NCI-H446 (cell line): ENCODE measurements around the gene EDIL3.
A peak's percentile ranks its signal among the peaks of the same experiment; 100 is the strongest.

Source experiments
- DNase-seq, 2 experiments: peaks; one replicate each; lab custom pipeline; 2025; lab: John Stamatoyannopoulos, UW

The EDIL3 gene

DNA sequence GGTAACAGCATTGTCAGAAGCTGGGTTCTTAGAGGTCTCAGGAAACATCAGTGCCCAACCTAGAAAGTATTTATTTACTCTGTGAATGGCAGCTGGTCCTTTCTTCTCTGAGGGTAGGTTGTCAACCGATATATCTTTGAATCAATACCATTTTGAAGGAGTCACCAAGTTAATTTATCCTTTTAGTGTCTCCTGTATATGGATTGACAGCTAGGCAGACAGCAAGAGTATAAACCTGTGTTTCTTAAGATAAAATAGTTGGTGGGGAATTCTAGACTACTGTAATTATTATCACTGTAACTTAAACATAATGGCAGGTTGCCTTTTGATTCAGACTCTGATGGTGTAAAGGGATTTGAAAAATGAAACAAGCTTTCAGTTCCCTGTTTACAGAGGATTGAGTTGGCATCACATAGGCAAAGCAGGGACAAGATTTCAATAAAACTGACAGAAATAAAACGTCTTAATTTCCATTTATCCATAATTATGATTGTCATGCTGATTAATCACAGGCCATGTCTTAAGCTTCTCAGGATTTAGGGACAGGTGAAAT is 473.2 kb downstream of the EDIL3 start:
- no peak for DNase-seq

DNA sequence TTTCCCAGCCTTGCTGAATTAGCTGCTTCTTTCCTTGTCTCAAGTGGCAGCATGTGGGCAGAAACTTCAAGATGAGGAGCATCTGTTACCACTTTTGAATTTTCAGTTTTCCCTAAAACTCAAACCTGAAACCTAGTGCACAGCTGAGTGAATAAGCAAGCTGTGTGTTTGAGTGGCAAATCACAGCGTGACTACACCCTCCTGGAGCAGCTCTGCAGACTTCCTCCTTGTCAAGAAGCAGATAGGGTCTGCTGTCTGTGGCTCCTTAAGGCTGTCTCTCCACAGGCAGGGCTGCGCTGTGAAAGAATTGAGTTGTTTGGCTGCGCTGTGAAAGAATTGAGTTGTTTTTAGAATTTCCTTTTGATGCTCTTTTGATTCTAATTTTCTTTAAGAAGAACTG is 484.4 kb downstream of the EDIL3 start:
- peak in 1 of 2 experiments; percentile 21 for DNase-seq

DNA sequence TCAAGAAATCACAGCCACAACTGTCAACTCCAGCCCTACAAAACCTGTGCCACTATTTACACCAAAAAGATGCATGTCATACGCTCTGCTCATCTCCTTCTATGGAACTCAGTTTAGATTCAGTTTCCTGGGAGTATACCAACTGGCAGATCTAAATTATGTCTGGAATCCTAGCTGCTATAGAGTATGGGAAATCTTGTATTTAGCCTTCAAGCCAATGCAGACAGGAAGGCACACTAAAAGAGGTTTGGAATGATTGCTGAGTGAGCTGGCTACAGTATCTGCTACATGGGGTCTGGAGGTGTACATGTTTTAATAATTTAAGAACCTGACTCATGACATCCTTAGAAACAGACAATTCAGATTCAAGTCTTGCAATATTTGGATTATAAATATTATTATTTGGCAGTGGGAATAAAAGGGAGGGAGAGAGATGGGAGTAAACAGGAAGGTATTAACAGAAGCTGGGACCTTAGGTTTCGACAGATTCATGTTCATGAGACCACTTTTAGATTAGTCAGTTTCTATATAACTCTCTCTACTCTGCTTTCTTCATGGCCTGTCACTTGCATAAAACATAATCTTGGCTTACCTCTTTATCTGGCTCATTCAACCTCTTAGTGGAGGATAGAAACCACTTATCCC is 485.2 kb downstream of the EDIL3 start:
- DNase-seq, result no peak

DNA sequence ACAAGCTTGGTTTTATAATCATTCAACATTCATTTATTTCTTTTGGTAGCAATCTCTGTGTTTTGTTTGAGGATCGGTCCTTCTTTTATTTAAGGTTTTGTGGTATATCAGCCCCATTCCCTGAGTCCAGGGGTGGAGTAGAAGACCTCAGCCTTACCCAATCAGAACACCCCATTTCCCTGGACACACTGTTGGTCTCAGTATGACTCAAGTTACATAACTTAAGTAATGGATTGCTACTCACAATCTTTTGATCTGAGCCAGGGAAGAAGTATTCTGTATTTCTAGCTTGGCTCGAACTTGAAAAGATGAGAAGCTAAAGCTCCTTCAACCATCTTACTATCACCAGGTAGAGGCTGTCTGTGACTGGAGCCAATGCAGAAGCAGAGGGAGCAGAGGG is 488.8 kb downstream of the EDIL3 start:
- no peak for DNase-seq

DNA sequence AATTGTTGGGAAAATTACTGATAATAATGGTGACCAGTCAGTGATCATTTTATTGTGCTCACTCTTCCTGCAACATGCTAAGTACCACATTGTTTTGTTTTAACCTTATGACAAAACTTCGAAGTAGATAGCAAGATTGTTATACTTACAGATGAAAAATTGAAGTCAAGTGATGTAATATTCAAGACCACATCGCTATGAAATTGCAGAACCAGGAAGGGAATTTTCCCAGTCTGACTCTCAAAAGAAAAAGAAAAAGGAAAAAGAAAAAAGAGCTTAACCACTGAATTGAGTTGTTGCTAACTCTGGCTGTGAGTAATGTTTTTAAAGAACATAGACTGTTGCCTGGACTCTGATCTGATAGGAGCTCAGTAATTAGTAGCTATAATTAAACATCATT is 493.4 kb downstream of the EDIL3 start:
- DNase-seq, result no peak
